Coronary artery (tissue), 2 donors: ENCODE measurements around the gene GSK3A.
A peak's percentile ranks its signal among the peaks of the same experiment; 100 is the strongest.

Experiments used
- DNase-seq: peaks from one replicate; pipeline ENCODE4 v3.0.0-alpha.2; 2017; ENCODE audit warnings: low spot score
- H3K27ac ChIP-seq, 2 donors: fragments of 200-600 bp; sonication (generic); one replicate each; pipeline ENCODE4 v1.5.1; 2016 to 2019
- H3K4me3 ChIP-seq: fragments of 200-600 bp; sonication (generic); 2 replicates; pipeline ENCODE4 v1.5.1; 2016; ENCODE audit warnings: mild to moderate bottlenecking, moderate library complexity
- TF ChIP-seq, protein P1 (sequence below): fragments of 200-600 bp; sonication (generic); IDR thresholded peaks from one replicate; pipeline ENCODE4 v1.5.1; 2019; ENCODE audit warnings: antibody characterized with exemption

GSK3A gene

DNA sequence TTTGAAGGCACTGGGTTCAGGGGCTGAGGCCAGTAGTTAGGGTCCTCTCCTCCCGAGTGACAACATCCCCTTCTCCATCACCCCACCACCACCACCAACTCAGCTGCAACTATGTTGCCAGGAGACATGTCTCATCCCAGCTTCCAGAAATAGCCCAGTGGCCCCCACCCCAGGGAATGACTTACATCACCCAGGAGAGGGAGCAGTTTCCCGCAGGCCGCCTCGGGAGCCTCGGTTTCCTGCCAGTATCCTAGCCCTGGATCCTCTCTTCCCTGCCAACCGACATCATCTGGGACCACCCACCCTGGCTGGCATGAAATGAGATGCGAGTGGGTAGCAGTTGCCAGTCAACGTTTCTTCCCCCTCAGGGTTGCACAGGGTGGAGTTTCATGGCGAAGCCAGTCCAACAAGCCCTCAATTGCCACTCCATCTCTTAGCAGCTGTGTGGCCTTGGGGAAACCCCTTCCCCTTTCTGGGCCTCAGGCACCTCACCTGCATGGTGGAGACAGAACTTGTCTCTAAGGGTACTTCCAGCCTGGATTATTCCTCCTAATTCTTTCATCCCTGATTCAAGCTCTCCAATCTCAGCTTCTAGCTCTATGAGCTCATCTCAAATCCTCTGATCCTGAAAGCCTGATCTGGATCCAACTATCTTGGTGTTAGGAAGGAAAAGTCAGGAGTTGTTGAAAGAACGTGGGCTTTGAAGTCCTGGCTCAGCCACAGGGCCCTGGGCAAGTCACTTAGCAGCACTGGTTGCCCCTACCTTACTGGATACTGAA, 3.9 kb upstream of the GSK3A start:
- H3K4me3 ChIP-seq: no peak overlapping the region
- DNase-seq: peak; percentile 90
- TF ChIP-seq, protein P1, sequence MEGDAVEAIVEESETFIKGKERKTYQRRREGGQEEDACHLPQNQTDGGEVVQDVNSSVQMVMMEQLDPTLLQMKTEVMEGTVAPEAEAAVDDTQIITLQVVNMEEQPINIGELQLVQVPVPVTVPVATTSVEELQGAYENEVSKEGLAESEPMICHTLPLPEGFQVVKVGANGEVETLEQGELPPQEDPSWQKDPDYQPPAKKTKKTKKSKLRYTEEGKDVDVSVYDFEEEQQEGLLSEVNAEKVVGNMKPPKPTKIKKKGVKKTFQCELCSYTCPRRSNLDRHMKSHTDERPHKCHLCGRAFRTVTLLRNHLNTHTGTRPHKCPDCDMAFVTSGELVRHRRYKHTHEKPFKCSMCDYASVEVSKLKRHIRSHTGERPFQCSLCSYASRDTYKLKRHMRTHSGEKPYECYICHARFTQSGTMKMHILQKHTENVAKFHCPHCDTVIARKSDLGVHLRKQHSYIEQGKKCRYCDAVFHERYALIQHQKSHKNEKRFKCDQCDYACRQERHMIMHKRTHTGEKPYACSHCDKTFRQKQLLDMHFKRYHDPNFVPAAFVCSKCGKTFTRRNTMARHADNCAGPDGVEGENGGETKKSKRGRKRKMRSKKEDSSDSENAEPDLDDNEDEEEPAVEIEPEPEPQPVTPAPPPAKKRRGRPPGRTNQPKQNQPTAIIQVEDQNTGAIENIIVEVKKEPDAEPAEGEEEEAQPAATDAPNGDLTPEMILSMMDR: peak; percentile 62
- peak overlapping the region; percentile 50 to 71 for H3K27ac ChIP-seq

DNA sequence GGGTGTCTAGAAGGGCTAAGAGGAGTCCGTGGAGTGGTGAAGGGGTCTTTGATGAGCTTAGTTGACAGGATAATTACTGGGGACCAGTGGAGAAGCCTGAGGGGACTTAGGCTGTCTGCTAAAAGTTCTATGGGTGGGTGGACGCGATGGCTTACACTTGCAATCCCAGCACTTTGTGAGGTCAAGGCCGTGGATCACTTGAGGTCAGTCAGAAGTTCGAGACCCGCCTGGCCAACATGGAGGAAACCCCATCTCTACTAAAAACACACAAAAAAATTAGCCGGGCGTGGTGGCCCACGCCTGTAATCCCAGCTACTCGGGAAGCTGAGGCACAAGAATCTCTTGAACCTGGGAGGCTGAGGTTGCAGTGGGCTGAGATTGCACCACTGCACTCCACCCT, 2.8 kb upstream of the GSK3A start:
- peak overlapping the region; percentile 85 to 94 for H3K27ac ChIP-seq
- no peak for DNase-seq
- peak overlapping the region; percentile 90 for H3K4me3 ChIP-seq
- TF ChIP-seq, protein P1: no peak

DNA sequence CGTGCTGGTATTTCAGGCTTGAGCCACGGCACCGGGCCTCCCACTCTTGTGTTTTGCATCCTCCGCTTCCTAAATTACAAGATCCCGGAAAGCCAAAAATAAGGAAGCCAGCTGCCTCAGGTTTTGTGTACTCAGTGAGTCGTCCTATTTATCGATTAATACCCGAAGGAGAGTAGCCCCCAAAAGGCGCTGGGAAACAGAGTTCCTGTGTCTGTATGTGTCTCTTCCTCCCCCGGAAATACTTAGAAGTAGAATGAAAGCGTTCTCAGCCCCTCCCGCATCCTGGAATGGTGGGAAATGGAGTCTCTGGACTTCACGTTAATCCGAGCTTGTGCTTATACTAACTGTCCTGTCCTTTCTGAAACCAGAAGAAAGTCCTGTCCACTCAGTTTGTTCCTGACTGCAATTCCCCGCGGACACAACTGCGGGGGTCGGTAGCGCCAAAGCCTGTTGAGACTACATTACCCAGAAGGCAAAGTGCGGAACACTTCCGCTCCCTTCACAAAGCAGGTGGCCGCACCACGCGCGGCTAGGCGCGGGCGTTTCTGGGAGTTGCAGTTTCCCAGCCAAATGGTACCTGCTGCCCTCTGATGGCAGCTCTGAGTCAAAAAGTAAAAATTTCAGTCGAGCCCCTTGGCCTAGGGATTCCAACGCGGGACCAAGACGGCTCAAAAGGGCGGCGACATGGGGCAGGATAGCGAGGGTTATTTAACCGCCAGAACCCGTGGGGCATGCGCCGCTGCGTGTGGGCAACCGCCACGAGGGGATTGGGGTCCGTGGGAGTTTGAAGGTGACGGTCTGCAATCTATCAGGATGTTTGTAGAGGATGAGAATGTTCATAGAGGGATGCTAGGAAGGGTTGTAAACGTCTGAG, 2.2 kb upstream of the GSK3A start:
- Histone ChIP-seq H3K4me3 (peak overlapping the region; percentile 90), H3K27ac (peak overlapping the region; percentile 85 to 94)
- DNase-seq: peak; percentile 97
- TF ChIP-seq, protein P1: peak; percentile 34

DNA sequence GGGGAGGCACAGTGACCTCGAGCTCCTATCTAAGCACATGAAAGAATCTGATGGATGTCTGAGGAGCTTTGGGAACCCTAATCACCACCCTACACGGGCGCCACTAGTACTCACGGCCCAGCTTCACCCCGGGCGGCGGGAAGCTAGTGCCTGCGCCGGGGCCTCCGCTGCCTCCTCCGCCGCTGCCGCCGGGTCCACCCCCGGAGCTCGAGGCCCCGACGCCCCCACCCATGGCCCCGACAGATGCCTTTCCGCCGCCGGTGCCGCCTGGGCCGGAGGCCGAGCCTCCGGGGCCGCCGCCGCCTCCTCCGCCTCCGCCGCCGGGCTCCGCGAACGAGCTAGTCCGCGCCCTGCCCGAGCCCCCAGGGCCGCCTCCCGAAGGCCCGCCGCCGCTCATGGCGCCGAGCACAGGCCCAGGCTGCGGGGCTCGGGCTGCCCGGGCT, 312 bp downstream of the GSK3A start:
- H3K27ac ChIP-seq: peak overlapping the region; percentile 85 to 94
- DNase-seq: no peak
- peak overlapping the region; percentile 90 for H3K4me3 ChIP-seq
- TF ChIP-seq, protein P1: no peak

DNA sequence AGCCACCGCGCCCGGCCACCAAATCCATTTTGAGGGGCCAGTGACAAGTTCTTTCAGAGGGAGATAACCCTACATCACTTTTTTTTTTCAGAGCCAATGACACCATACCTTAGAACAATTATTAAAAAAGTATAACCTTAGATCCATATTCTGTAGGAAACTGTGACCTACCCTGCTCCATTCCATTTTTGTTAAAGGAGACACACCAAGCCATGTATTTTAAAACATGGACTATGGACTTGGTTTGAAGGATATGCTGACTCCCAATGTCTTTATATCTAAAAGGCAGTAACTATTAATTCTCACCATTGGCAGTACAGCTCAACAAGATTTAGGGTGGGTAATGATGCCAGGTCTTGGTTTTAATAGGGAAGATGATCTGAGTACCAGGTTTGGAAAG, 1.1 kb downstream of the GSK3A start:
- H3K27ac ChIP-seq: peak overlapping the region in 1 of 2 donors; percentile 85
- TF ChIP-seq, protein P1: no peak
- no peak for DNase-seq
- peak overlapping the region; percentile 90 for H3K4me3 ChIP-seq

DNA sequence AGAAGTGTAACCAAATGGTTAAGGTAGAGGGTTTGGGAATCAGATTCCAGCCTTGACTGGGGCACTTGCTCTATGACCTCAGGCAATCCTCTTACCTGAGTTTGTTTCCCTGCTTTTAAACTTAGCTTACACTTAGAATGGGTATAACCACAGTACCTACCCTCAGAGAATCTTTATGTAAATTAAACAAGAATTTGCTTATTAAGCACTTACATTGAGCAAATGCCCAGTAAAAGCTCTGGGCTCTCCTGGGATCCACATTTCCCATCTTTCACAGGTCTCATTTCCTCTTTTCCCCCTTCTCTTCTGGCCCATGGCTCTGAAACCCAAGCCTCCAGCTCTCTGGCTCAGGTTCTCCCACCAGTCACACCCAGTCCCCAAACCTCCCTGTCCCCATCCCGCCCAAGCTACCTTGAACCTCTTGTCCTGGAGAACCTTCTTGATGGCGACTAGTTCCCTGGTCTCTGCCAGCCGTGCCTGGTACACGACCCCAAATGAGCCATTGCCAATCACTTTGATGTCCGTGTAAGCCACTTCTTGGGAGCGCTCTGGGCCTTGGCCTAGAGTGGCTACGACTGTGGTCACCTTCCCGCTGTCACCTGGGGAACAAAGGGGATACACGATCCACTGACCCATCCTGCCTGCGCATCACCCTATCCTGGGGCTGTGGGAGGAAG, 2.7 kb downstream of the GSK3A start:
- Histone ChIP-seq H3K27ac (no peak overlapping the region), H3K4me3 (no peak overlapping the region)
- DNase-seq: peak; percentile 72
- TF ChIP-seq, protein P1: no peak
